ENCODE data around the gene RAP1GAP2. TPM values are rescaled to one million over a fixed set of nuclear protein-coding genes. Genes with fewer than 3 reads are reported as not detected.

The RAP1GAP2 gene
- total and polyA plus RNA-seq, 7 experiments from 2014 or later = 0.54 to 95.6 (median 2.6) TPM

- no peaks in the 10 kb centered on the region for H3K27me3 Mint-ChIP-seq
- no peak overlapping the region for H3K27ac Mint-ChIP-seq
- Histone ChIP-seq H3K4me3 (ENCODE audit: low read length) (no peak overlapping the region), H3K27ac (ENCODE audit: low read depth, low read length) (no peak overlapping the region), H3K4me1 (ENCODE audit: control insufficient read depth in 2 of 2, insufficient read depth in 2 of 2, low read length in 2 of 2) (no peaks in the 10 kb centered on the region), H3K27me3 (ENCODE audit: control insufficient read depth in 2 of 2, insufficient read depth in 2 of 2, low read length in 2 of 2) (no peaks in the 10 kb centered on the region), H3K9me3 (ENCODE audit: control insufficient read depth in 2 of 3, low read length in 3 of 3) (no peaks in the 10 kb centered on the region), H3K36me3 (ENCODE audit: control insufficient read depth in 2 of 3, insufficient read depth in 3 of 3, low read length in 3 of 3) (peaks cover 0 to 12% (median 0%) of the 10 kb centered on the region in 3 experiments)
- no peaks in the 10 kb centered on the region for H3K9me3 Mint-ChIP-seq
- peaks cover 14 to 52% (median 23%) of the 10 kb centered on the region in 7 donors for H3K4me1 Mint-ChIP-seq
- POLR2A ChIA-PET = interaction anchor here (1.1 to 2.9 kb wide), 4 partner anchors 8 to 22 kb away, joined by 3 to 12 read pairs (median 6); no protein-coding TSS in a partner anchor
- H3K4me3 Mint-ChIP-seq = no peak overlapping the region
- ATAC-seq (no peak), DNase-seq (no peak)
- peaks cover 0 to 23% (median 12%) of the 10 kb centered on the region in 5 donors for H3K36me3 Mint-ChIP-seq
- CTCF ChIA-PET = interaction anchor here (1.2 to 1.4 kb wide), 2 partner anchors 11 to 36 kb away, joined by 3 read pairs; no protein-coding TSS in a partner anchor
- intact Hi-C loops (cut with micrococcal nuclease) = no loop called here
These were observed 7.1 kb downstream of the RAP1GAP2 start for GRCh38 chr17:2803386-2803785.

DNA sequence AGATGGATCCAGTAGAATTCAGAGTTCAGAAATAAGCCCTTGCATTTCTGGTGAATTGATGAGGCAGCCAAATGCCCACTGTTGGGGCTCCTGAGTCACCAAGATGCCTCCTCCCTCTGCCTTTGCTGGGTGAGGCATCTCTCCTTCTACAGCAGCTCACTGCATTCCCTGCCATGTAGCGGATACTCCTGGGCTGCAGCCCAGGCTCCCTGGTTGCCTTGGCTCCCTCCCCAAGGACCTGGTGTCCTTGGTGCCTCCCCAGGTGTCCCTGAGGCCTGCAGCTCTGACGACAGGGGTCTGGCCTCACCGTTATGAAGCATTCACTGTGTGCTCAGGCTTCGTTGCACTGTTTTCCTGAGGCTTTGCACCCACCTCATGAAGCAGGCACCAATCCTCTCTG, 7.7 kb downstream of the RAP1GAP2 start:
- ChIA-PET POLR2A (interaction anchor here (1.2 to 2.9 kb wide), 3 partner anchors 11 to 21 kb away, joined by 3 to 12 read pairs (median 7); no protein-coding TSS in a partner anchor), CTCF (interaction anchor here (1.4 kb wide), 1 partner anchor 10 kb away, joined by 3 read pairs; no protein-coding TSS in a partner anchor)

DNA sequence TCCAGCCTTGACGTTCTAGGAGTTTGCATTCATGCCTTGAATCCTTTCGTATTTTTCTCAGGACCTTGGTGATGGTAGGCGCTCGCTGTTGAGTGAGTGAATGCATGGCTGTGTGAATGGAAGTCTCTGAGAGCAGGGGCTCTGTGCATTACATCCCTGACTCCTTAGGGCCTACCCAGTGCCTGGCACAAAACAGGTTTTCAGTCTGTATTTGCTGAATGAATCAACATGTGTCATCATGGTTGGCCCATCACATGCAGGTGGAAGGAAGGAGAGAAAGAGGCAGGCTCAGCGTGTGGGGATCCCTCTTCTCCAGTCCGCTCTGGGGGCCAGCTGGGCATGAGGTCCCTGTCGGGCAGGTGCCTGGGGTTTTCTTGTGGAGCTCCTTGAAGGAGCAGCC, 8.7 kb downstream of the RAP1GAP2 start:
- Mint-ChIP-seq H3K27me3 (no peaks in the 10 kb centered on the region), H3K36me3 (peaks cover 0 to 23% (median 12%) of the 10 kb centered on the region in 5 donors), H3K27ac (no peak overlapping the region), H3K4me1 (peaks cover 6 to 45% (median 15%) of the 10 kb centered on the region in 7 donors), H3K9me3 (no peaks in the 10 kb centered on the region), H3K4me3 (no peak overlapping the region)
- intact Hi-C loops (cut with micrococcal nuclease) = no loop called here
- no peak for DNase-seq
- CTCF ChIA-PET = no interaction called here
- Histone ChIP-seq H3K4me1 (ENCODE audit: control insufficient read depth in 2 of 2, insufficient read depth in 2 of 2, low read length in 2 of 2) (no peaks in the 10 kb centered on the region), H3K27me3 (ENCODE audit: control insufficient read depth in 2 of 2, insufficient read depth in 2 of 2, low read length in 2 of 2) (no peaks in the 10 kb centered on the region), H3K4me3 (ENCODE audit: low read length) (no peak overlapping the region), H3K36me3 (ENCODE audit: control insufficient read depth in 2 of 3, insufficient read depth in 3 of 3, low read length in 3 of 3) (peaks cover 0 to 23% (median 0%) of the 10 kb centered on the region in 3 experiments), H3K9me3 (ENCODE audit: control insufficient read depth in 2 of 3, low read length in 3 of 3) (no peaks in the 10 kb centered on the region), H3K27ac (ENCODE audit: low read depth, low read length) (no peak overlapping the region)
- ATAC-seq = no peak
- POLR2A ChIA-PET = no interaction called here

More for the DNA sequence above, 7.7 kb downstream of the RAP1GAP2 start:
- H3K36me3 Mint-ChIP-seq = peaks cover 0 to 23% (median 12%) of the 10 kb centered on the region in 5 donors
- intact Hi-C loops (cut with micrococcal nuclease) = no loop called here
- H3K9me3 Mint-ChIP-seq = no peaks in the 10 kb centered on the region
- H3K27ac ChIP-seq (ENCODE audit: low read depth, low read length) = no peak overlapping the region
- H3K4me3 ChIP-seq (ENCODE audit: low read length) = no peak overlapping the region
- ATAC-seq (no peak), DNase-seq (no peak)
- H3K27me3 Mint-ChIP-seq = no peaks in the 10 kb centered on the region
- no peaks in the 10 kb centered on the region for H3K4me1 ChIP-seq (ENCODE audit: control insufficient read depth in 2 of 2, insufficient read depth in 2 of 2, low read length in 2 of 2)
- H3K27me3 ChIP-seq (ENCODE audit: control insufficient read depth in 2 of 2, insufficient read depth in 2 of 2, low read length in 2 of 2) = no peaks in the 10 kb centered on the region
- no peak overlapping the region for H3K4me3 Mint-ChIP-seq
- H3K4me1 Mint-ChIP-seq = peaks cover 14 to 53% (median 20%) of the 10 kb centered on the region in 7 donors
- H3K27ac Mint-ChIP-seq = no peak overlapping the region
- no peaks in the 10 kb centered on the region for H3K9me3 ChIP-seq (ENCODE audit: control insufficient read depth in 2 of 3, low read length in 3 of 3)
- H3K36me3 ChIP-seq (ENCODE audit: control insufficient read depth in 2 of 3, insufficient read depth in 3 of 3, low read length in 3 of 3) = peaks cover 0 to 16% (median 0%) of the 10 kb centered on the region in 3 experiments

DNA sequence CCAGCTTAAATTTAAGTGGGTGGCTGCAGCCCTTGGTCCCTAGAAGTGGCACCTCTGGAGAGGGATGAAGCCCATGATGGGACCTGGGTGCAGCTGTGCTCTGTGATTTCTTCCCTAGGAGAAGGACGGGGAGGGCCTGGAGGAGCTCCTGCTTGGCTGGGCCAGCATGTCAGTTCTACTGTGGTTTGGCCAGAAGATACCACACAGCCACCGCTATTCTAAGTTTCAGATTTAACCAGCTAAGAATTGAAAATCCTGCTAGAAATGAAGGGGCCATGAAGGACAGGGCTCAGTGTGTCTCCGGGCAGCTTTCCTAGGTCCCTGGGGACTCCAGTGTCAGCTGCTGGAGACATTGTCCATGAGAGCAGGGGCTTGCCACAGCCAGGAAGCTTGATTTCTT, 9.7 kb downstream of the RAP1GAP2 start:
- Mint-ChIP-seq H3K36me3 (peaks cover 0 to 19% (median 12%) of the 10 kb centered on the region in 5 donors), H3K27me3 (peaks cover 0 to 3% (median 0%) of the 10 kb centered on the region in 5 donors), H3K4me3 (no peak overlapping the region), H3K4me1 (peaks cover 6 to 42% (median 12%) of the 10 kb centered on the region in 7 donors), H3K27ac (peak overlapping the region in 1 of 9 donors; percentile 54), H3K9me3 (no peaks in the 10 kb centered on the region)
- no peaks in the 10 kb centered on the region for H3K9me3 ChIP-seq (ENCODE audit: control insufficient read depth in 2 of 3, low read length in 3 of 3)
- ATAC-seq = no peak
- H3K27ac ChIP-seq (ENCODE audit: low read depth, low read length) = no peak overlapping the region
- H3K4me3 ChIP-seq (ENCODE audit: low read length) = no peak overlapping the region
- intact Hi-C loops (cut with micrococcal nuclease) = no loop called here
- ChIA-PET POLR2A (interaction anchor here (1.2 kb wide), 1 partner anchor 9 kb away, joined by 6 read pairs; no protein-coding TSS in a partner anchor), CTCF (interaction anchor here (0.7 to 0.9 kb wide), 2 partner anchors 15 to 31 kb away, joined by 3 read pairs; no protein-coding TSS in a partner anchor)
- no peaks in the 10 kb centered on the region for H3K4me1 ChIP-seq (ENCODE audit: control insufficient read depth in 2 of 2, insufficient read depth in 2 of 2, low read length in 2 of 2)
- H3K36me3 ChIP-seq (ENCODE audit: control insufficient read depth in 2 of 3, insufficient read depth in 3 of 3, low read length in 3 of 3) = peaks cover 0 to 23% (median 0%) of the 10 kb centered on the region in 3 experiments
- no peaks in the 10 kb centered on the region for H3K27me3 ChIP-seq (ENCODE audit: control insufficient read depth in 2 of 2, insufficient read depth in 2 of 2, low read length in 2 of 2)
- DNase-seq = no peak

DNA sequence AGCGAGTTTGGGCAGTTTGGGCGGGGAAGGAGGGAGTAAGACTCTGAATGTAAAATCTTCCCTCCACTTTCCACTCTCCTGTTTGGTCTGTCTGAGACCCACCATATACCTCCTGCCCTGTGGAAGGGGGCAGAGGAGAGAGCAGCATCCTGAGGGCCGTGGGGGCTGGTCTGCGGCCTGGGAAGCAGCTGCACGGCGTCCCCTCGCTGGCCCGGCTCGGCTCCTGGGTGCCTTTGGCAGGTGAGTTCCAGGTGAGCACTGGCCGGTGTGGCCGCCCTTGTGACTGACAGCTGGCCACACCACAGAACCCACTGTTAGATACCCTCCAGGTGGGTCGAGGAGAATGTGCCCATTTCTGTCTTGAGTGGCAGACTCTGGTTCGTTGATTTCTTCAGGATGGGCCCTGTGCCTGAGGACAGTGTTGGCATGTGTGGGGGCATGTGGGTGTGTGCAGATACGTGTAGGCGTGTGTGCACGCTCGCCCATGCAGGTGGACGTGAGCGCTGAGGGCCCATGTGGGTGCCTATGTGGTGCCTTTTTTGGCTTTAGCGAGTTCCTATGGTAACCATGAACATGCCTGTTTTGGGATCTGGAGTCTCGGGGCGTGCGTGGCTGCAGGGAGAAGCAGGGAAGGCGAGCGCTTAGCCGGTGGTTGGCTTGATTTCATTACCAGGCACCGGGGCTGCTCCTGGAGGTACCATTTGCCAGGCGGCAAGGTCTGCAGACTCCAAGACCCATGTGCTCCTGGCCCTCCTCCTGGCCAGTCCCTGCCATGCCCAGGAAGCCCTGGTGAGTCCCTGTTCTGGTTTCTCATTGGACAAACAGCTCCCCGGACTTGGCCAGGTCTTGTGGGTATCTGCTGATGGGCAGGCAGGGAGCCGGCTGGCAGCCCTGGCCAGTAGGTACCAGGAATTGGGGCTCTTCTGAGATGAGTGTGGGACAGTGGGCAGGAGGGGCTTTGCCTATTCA, 12.4 kb downstream of the RAP1GAP2 start:
- H3K27me3 ChIP-seq (ENCODE audit: control insufficient read depth in 2 of 2, insufficient read depth in 2 of 2, low read length in 2 of 2) = no peaks in the 10 kb centered on the region
- H3K36me3 ChIP-seq (ENCODE audit: control insufficient read depth in 2 of 3, insufficient read depth in 3 of 3, low read length in 3 of 3) = peaks cover 0 to 15% (median 0%) of the 10 kb centered on the region in 3 experiments
- H3K4me3 ChIP-seq (ENCODE audit: low read length) = no peak overlapping the region
- Mint-ChIP-seq H3K36me3 (peaks cover 0 to 3% (median 0%) of the 10 kb centered on the region in 5 donors), H3K4me1 (peaks cover 11 to 39% (median 14%) of the 10 kb centered on the region in 7 donors), H3K9me3 (no peaks in the 10 kb centered on the region), H3K27ac (peak overlapping the region in 2 of 9 donors; percentile 9 to 66), H3K4me3 (peak overlapping the region in 1 of 10 donors; percentile 11), H3K27me3 (peaks cover 0 to 16% (median 0%) of the 10 kb centered on the region in 5 donors)
- intact Hi-C loops (cut with micrococcal nuclease) = no loop called here
- ChIA-PET CTCF (interaction anchor here (0.5 kb wide), 1 partner anchor 19 kb away, joined by 3 read pairs; no protein-coding TSS in a partner anchor), POLR2A (no interaction called here)
- DNase-seq = no peak
- no peaks in the 10 kb centered on the region for H3K9me3 ChIP-seq (ENCODE audit: control insufficient read depth in 2 of 3, low read length in 3 of 3)
- ATAC-seq = no peak
- no peak overlapping the region for H3K27ac ChIP-seq (ENCODE audit: low read depth, low read length)
- H3K4me1 ChIP-seq (ENCODE audit: control insufficient read depth in 2 of 2, insufficient read depth in 2 of 2, low read length in 2 of 2) = peaks cover 0 to 3% of the 10 kb centered on the region in 2 donors

DNA sequence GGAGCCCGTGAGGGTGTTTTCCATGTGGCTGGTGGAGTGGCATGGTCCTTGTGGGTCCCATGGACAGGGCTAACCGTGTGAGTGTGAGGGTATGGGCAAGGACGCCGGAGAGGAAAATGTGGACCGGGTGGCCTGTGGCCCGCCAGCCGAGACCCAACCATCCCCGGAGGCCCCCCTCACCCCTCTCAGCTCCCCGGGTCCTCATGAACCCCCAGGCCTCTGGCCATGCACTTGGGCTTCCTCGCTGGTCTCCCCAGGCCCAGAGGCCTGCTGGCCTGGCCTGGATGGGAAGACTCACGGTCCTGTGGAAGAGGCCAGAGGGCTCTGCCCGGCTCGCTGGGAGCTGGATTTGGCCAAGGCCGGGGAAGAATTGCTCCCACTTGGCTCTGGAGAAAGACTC, 13.1 kb downstream of the RAP1GAP2 start:
- H3K9me3 Mint-ChIP-seq = no peaks in the 10 kb centered on the region
- peaks cover 10 to 45% (median 19%) of the 10 kb centered on the region in 7 donors for H3K4me1 Mint-ChIP-seq
- Histone ChIP-seq H3K9me3 (ENCODE audit: control insufficient read depth in 2 of 3, low read length in 3 of 3) (no peaks in the 10 kb centered on the region), H3K27ac (ENCODE audit: low read depth, low read length) (no peak overlapping the region), H3K27me3 (ENCODE audit: control insufficient read depth in 2 of 2, insufficient read depth in 2 of 2, low read length in 2 of 2) (no peaks in the 10 kb centered on the region), H3K4me3 (ENCODE audit: low read length) (no peak overlapping the region), H3K36me3 (ENCODE audit: control insufficient read depth in 2 of 3, insufficient read depth in 3 of 3, low read length in 3 of 3) (peaks cover 0 to 11% (median 0%) of the 10 kb centered on the region in 3 experiments), H3K4me1 (ENCODE audit: control insufficient read depth in 2 of 2, insufficient read depth in 2 of 2, low read length in 2 of 2) (peaks cover 5 to 10% of the 10 kb centered on the region in 2 donors)
- CTCF ChIA-PET = no interaction called here
- H3K27me3 Mint-ChIP-seq = peaks cover 0 to 21% (median 0%) of the 10 kb centered on the region in 5 donors
- H3K27ac Mint-ChIP-seq = no peak overlapping the region
- no peak overlapping the region for H3K4me3 Mint-ChIP-seq
- intact Hi-C loops (cut with micrococcal nuclease) = no loop called here
- DNase-seq (no peak), ATAC-seq (no peak)
- peaks cover 0 to 2% (median 0%) of the 10 kb centered on the region in 5 donors for H3K36me3 Mint-ChIP-seq
- POLR2A ChIA-PET = no interaction called here
